Measurements from ENCODE around the gene RBMS1. TPM values are rescaled to one million over a fixed set of nuclear protein-coding genes. Genes with fewer than 3 reads are reported as not detected.
"Not testable (repeated sequence)": the region's sequence is repeated elsewhere in the genome, so short reads cannot be mapped to it uniquely, and the experiment has no call there.

The RBMS1 gene
- polyA plus RNA-seq, 1 donor from 2014 or later, result 8.4 TPM

DNA sequence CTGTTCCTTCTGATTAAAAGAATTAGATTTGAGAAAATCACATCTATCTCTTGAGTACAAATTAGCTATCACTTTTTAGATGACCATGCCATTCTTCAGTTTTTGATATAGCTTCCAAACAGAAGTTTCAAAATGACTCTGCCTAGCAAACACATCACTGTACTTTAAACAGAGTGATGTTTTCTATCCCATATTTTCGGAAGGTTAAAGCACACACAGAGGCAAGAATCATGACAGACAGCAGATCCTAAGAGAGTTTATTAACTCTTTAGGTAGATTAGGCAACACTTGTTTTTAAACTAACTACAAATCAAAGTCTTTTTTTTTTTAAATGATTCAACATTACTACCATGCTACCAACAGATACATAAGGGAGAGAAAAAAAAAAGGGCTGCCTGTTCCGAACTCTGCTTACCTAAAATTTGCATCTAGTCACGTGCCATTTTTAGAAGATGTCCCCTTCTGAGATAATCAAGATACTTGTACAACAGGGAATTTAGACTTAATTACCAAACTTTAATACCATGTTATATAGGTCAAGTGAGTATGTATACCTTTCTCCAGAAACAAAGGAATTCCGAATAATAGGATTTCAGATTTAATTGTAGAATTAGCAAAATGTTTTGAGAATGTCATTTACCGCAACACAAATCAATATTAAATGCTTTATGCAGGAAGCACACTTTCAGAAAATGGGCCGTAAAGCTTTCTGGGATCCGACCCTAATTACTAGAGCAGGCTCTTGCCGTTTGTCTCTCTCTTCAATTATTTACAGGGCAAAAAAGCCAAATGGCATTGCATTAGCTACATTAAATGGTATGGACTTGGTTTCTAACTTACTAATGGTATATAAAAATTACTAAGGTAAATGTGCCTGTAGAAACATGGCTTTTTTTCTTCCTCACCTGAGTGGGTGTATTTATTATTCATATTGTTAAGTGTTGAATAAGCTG lies 2.6 kb downstream of the RBMS1 start:
- Histone ChIP-seq H3K4me2 (ENCODE audit: low read length) (no peak overlapping the region), H2AFZ (ENCODE audit: low read depth, low read length) (no peak overlapping the region), H3K9me2 (ENCODE audit: insufficient read depth, low read length) (no peaks in the 10 kb centered on the region), H3K27me3 (ENCODE audit: insufficient read depth, low read depth, low read length) (peaks cover 49% of the 10 kb centered on the region), H3K4me3 (ENCODE audit: low read length) (no peak overlapping the region), H3K36me3 (ENCODE audit: insufficient read depth, low read length) (no peaks in the 10 kb centered on the region), H3K27ac (ENCODE audit: low read length) (no peak overlapping the region), H3K9me3 (ENCODE audit: low read length) (no peaks in the 10 kb centered on the region), H4K20me1 (ENCODE audit: insufficient read depth) (no peaks in the 10 kb centered on the region), H3F3A (ENCODE audit: insufficient read depth, low read length, poor library complexity, severe bottlenecking) (no peaks in the 10 kb centered on the region), H3K9ac (ENCODE audit: low read length) (no peak overlapping the region), H3K79me2 (replicated peaks; ENCODE audit: insufficient read depth, low read length) (no peaks in the 10 kb centered on the region)
- TF ChIP-seq TAF1 (IDR thresholded peaks at IDR 0.05; ENCODE audit: low read depth) (no peak), EZH2 (IDR thresholded peaks at IDR 0.05; ENCODE audit: borderline replicate concordance, insufficient read depth, low read length, poor library complexity, severe bottlenecking) (no peak), EP300 (conservative IDR thresholded peaks at IDR 0.05; ENCODE audit: poor library complexity, severe bottlenecking) (no peak), MXI1 (conservative IDR thresholded peaks at IDR 0.05; ENCODE audit: poor library complexity, severe bottlenecking) (no peak)
- TF ChIP-seq, protein P1, sequence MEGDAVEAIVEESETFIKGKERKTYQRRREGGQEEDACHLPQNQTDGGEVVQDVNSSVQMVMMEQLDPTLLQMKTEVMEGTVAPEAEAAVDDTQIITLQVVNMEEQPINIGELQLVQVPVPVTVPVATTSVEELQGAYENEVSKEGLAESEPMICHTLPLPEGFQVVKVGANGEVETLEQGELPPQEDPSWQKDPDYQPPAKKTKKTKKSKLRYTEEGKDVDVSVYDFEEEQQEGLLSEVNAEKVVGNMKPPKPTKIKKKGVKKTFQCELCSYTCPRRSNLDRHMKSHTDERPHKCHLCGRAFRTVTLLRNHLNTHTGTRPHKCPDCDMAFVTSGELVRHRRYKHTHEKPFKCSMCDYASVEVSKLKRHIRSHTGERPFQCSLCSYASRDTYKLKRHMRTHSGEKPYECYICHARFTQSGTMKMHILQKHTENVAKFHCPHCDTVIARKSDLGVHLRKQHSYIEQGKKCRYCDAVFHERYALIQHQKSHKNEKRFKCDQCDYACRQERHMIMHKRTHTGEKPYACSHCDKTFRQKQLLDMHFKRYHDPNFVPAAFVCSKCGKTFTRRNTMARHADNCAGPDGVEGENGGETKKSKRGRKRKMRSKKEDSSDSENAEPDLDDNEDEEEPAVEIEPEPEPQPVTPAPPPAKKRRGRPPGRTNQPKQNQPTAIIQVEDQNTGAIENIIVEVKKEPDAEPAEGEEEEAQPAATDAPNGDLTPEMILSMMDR (IDR thresholded peaks at IDR 0.05; ENCODE audit: poor library complexity, severe bottlenecking), result no peak
- TF ChIP-seq, protein P2, sequence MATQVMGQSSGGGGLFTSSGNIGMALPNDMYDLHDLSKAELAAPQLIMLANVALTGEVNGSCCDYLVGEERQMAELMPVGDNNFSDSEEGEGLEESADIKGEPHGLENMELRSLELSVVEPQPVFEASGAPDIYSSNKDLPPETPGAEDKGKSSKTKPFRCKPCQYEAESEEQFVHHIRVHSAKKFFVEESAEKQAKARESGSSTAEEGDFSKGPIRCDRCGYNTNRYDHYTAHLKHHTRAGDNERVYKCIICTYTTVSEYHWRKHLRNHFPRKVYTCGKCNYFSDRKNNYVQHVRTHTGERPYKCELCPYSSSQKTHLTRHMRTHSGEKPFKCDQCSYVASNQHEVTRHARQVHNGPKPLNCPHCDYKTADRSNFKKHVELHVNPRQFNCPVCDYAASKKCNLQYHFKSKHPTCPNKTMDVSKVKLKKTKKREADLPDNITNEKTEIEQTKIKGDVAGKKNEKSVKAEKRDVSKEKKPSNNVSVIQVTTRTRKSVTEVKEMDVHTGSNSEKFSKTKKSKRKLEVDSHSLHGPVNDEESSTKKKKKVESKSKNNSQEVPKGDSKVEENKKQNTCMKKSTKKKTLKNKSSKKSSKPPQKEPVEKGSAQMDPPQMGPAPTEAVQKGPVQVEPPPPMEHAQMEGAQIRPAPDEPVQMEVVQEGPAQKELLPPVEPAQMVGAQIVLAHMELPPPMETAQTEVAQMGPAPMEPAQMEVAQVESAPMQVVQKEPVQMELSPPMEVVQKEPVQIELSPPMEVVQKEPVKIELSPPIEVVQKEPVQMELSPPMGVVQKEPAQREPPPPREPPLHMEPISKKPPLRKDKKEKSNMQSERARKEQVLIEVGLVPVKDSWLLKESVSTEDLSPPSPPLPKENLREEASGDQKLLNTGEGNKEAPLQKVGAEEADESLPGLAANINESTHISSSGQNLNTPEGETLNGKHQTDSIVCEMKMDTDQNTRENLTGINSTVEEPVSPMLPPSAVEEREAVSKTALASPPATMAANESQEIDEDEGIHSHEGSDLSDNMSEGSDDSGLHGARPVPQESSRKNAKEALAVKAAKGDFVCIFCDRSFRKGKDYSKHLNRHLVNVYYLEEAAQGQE (IDR thresholded peaks at IDR 0.05; ENCODE audit: borderline replicate concordance), result no peak

DNA sequence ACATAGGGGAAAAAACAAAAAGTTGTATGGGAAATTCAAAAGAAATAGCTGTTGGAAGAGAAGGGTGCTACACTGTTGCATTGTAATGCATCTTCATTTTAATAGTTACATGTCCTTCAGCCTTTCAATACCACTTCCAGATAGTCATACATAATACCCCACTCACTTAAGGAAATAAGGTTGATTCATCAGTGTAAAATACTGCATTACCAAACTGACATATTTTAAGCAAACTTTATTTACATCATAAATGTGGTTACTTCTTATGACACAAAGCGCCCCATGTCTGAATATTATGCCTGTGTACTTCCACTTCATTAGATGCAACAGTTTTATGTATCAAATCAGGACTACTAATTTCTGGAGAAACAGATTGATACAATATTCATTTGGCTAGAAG lies 4.5 kb downstream of the RBMS1 start:
- no peak overlapping the region for H3K4me2 ChIP-seq (ENCODE audit: low read length)
- TF ChIP-seq SMC3 (conservative IDR thresholded peaks at IDR 0.05; ENCODE audit: poor library complexity) (no peak), EP300 (conservative IDR thresholded peaks at IDR 0.05; ENCODE audit: poor library complexity, severe bottlenecking) (no peak), POLR2AphosphoS5 (IDR thresholded peaks at IDR 0.05) (no peak), RAD21 (conservative IDR thresholded peaks at IDR 0.05) (no peak), EZH2 (IDR thresholded peaks at IDR 0.05; ENCODE audit: borderline replicate concordance, insufficient read depth, low read length, poor library complexity, severe bottlenecking) (no peak)
- TF ChIP-seq, protein P1 (IDR thresholded peaks at IDR 0.05; ENCODE audit: poor library complexity, severe bottlenecking), result no peak
- TF ChIP-seq, protein P2 (IDR thresholded peaks at IDR 0.05; ENCODE audit: borderline replicate concordance), result no peak
- H3K9ac ChIP-seq (ENCODE audit: low read length), result no peak overlapping the region
- H3K27ac ChIP-seq (ENCODE audit: low read length), result no peak overlapping the region
- H3F3A ChIP-seq (ENCODE audit: insufficient read depth, low read length, poor library complexity, severe bottlenecking), result no peaks in the 10 kb centered on the region
- H3K27me3 ChIP-seq (ENCODE audit: insufficient read depth, low read depth, low read length), result peaks cover 31% of the 10 kb centered on the region
- H3K9me3 ChIP-seq (ENCODE audit: low read length), result no peaks in the 10 kb centered on the region
- H3K9me2 ChIP-seq (ENCODE audit: insufficient read depth, low read length), result no peaks in the 10 kb centered on the region
- H3K36me3 ChIP-seq (ENCODE audit: insufficient read depth, low read length), result no peaks in the 10 kb centered on the region
- no peak overlapping the region for H2AFZ ChIP-seq (ENCODE audit: low read depth, low read length)
- H3K4me3 ChIP-seq (ENCODE audit: low read length), result no peak overlapping the region
- H3K79me2 ChIP-seq (replicated peaks; ENCODE audit: insufficient read depth, low read length), result no peaks in the 10 kb centered on the region
- H4K20me1 ChIP-seq (ENCODE audit: insufficient read depth), result no peaks in the 10 kb centered on the region

DNA sequence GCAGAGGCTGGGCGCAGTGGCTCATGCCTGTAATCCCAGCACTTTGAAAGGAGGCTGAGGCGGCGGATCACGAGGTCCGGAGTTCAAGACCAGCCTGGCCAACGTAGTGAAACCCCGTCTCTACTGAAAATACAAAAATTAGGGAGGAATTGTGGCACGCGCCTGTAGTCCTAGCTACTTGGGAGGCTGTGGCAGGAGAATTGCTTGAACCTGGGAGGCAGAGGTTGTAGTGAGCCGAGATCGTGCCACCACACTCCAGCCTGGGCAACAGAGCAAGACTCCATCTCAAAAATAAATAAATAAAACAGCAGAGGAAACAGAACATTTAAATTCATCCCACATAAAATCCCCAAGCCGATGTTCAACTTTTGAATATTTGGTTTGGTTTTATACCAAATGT lies 5.3 kb downstream of the RBMS1 start:
- not testable (repeated sequence) for H3K36me3 ChIP-seq (ENCODE audit: insufficient read depth, low read length); H3K9me3 ChIP-seq (ENCODE audit: low read length); H3K9ac ChIP-seq (ENCODE audit: low read length); H3K9me2 ChIP-seq (ENCODE audit: insufficient read depth, low read length); H3F3A ChIP-seq (ENCODE audit: insufficient read depth, low read length, poor library complexity, severe bottlenecking); H2AFZ ChIP-seq (ENCODE audit: low read depth, low read length); H3K4me2 ChIP-seq (ENCODE audit: low read length); H3K79me2 ChIP-seq (replicated peaks; ENCODE audit: insufficient read depth, low read length); H3K4me3 ChIP-seq (ENCODE audit: low read length); H4K20me1 ChIP-seq (ENCODE audit: insufficient read depth); H3K27ac ChIP-seq (ENCODE audit: low read length)
- peaks cover 27% of the 10 kb centered on the region for H3K27me3 ChIP-seq (ENCODE audit: insufficient read depth, low read depth, low read length)

Data from neural cell (in vitro differentiated cells).